Measurements from ENCODE around the gene CFD.

CFD gene

GRCh38 chr19:887072-887471 is 27.6 kb downstream of the CFD start:
- H3K27ac ChIP-seq: no peak overlapping the region
- TF ChIP-seq CTCF (conservative IDR thresholded peaks at IDR 0.05): no peak

GRCh38 chr19:887599-887998 is 28.1 kb downstream of the CFD start:
- no peak for TF ChIP-seq CTCF (conservative IDR thresholded peaks at IDR 0.05)
- H3K27ac ChIP-seq: no peak overlapping the region

GRCh38 chr19:888581-889385 is 29.3 kb downstream of the CFD start:
- no peak for TF ChIP-seq CTCF (conservative IDR thresholded peaks at IDR 0.05)
- no peak overlapping the region for H3K27ac ChIP-seq

- H3K27ac ChIP-seq: no peak overlapping the region
- TF ChIP-seq CTCF (conservative IDR thresholded peaks at IDR 0.05): no peak
These were observed 30.3 kb downstream of the CFD start for GRCh38 chr19:889662-890295.

- TF ChIP-seq CTCF (conservative IDR thresholded peaks at IDR 0.05): no peak
- no peak overlapping the region for H3K27ac ChIP-seq
These were observed 31.4 kb downstream of the CFD start for GRCh38 chr19:890831-891230.

- peak overlapping the region; percentile 94; the same call in 1 of the 2 replicates for H3K27ac ChIP-seq
These were observed 32.1 kb downstream of the CFD start for GRCh38 chr19:891421-892200.

GRCh38 chr19:892243-892893 is 32.9 kb downstream of the CFD start:
- peak overlapping the region; percentile 94 for H3K27ac ChIP-seq

More at GRCh38 chr19:892243-892893, 32.9 kb downstream of the CFD start:
- TF ChIP-seq CTCF (conservative IDR thresholded peaks at IDR 0.05): no peak
